ENCODE data around the gene UQCRQ.
A peak's percentile ranks its signal among the peaks of the same experiment; 100 is the strongest.

UQCRQ gene

DNA sequence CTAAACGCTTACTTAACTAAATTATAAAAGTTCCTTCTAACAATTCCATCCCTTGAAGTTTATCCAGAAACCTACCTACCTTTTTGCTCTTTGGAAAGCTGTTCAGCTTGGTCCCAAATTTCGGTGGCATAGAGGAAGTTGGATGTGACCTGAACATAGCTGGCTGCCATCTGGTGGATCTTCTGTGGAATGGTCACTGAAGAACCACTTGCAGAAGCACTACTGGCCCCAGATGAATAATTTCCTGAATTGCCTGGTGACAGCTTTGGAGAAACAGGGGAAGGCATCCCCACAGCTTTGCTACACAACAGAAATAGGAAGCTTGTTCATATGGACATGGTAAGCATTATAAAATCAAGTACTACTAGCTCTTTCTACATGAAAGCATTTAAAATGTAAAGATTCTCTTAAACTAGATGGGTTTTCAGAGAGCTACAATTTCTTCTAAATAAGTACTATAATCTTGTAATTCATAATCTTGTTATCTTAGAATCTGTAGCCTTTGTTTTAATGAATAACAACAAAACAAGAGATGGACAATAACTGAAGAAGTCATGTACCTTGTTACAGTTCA lies 16.9 kb downstream of the UQCRQ start:
- no peaks in the 10 kb centered on the region for H3K9me3 ChIP-seq (ENCODE audit: severe bottlenecking)
- no peaks in the 10 kb centered on the region for H3K27me3 ChIP-seq (ENCODE audit: insufficient read depth, low read depth, severe bottlenecking)
- no peak overlapping the region for H3K27ac ChIP-seq
- no peak overlapping the region for H3K4me3 ChIP-seq (ENCODE audit: low read depth, low read length)
- peaks cover 67% of the 10 kb centered on the region for H3K36me3 ChIP-seq
- TF ChIP-seq, protein P1, sequence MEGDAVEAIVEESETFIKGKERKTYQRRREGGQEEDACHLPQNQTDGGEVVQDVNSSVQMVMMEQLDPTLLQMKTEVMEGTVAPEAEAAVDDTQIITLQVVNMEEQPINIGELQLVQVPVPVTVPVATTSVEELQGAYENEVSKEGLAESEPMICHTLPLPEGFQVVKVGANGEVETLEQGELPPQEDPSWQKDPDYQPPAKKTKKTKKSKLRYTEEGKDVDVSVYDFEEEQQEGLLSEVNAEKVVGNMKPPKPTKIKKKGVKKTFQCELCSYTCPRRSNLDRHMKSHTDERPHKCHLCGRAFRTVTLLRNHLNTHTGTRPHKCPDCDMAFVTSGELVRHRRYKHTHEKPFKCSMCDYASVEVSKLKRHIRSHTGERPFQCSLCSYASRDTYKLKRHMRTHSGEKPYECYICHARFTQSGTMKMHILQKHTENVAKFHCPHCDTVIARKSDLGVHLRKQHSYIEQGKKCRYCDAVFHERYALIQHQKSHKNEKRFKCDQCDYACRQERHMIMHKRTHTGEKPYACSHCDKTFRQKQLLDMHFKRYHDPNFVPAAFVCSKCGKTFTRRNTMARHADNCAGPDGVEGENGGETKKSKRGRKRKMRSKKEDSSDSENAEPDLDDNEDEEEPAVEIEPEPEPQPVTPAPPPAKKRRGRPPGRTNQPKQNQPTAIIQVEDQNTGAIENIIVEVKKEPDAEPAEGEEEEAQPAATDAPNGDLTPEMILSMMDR (IDR thresholded peaks at IDR 0.05; ENCODE audit: low read depth, low read length): peak; percentile 72
- DNase-seq: peak; percentile 47

DNA sequence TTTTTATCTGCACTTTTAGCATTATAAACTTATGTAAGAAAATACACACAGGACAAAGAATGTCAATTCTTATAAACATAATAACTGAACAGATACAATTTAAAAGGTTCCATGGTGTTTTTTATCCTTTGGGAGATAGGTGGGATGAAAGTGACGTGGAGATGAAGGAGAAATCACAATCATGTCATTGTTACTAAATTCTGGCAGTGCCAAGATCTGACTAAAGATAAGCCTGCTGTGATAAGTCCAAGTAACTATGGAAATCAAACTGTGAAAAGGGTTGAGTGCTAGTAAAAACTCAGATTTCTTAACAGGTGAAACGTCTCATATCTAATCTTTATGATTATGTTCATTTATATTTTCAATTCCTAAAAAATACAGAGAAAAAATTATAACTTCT lies 18.1 kb downstream of the UQCRQ start:
- H3K4me3 ChIP-seq (ENCODE audit: low read depth, low read length): no peak overlapping the region
- H3K9me3 ChIP-seq (ENCODE audit: severe bottlenecking): no peaks in the 10 kb centered on the region
- H3K27ac ChIP-seq: no peak overlapping the region
- H3K27me3 ChIP-seq (ENCODE audit: insufficient read depth, low read depth, severe bottlenecking): no peaks in the 10 kb centered on the region
- TF ChIP-seq, protein P1 (IDR thresholded peaks at IDR 0.05; ENCODE audit: low read depth, low read length): no peak
- DNase-seq: no peak
- peaks cover 70% of the 10 kb centered on the region for H3K36me3 ChIP-seq

DNA sequence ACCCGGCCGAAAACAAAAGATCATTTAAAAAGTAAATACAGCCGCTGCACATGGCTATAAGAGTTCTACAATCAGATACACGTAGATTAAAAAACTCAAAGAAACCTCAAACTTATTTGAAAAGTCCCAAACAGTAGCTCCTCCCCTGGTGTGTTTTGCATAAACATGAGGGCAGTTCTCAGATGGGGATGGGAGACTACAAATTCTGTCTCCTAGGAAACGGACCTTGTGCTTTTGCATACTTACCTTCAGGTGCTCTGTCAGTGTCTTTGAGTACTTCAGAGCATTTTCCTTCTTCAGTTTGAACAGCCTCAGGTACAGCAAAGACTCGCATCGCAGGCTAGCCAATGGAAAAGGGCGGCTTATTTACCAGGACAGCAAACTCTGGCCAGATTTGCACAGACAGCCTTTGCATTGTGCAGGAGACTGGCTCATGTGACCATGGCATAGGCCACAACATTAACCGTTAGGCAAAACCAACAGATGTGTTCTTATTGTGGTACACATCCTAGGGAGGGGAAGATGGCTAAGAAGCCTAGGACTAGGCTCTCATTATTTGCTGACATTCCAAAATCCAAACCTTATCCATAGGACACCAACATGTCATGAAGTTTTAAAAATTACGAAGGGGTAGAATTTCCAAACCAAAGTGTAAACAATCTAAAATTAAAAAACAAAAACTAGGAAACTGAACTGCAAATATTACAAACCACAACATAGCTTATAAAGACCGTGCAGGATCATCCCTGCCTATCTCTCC lies 19.8 kb downstream of the UQCRQ start:
- H3K27ac ChIP-seq: no peak overlapping the region
- no peaks in the 10 kb centered on the region for H3K9me3 ChIP-seq (ENCODE audit: severe bottlenecking)
- no peak for DNase-seq
- H3K27me3 ChIP-seq (ENCODE audit: insufficient read depth, low read depth, severe bottlenecking): no peaks in the 10 kb centered on the region
- TF ChIP-seq, protein P1 (IDR thresholded peaks at IDR 0.05; ENCODE audit: low read depth, low read length): no peak
- no peak overlapping the region for H3K4me3 ChIP-seq (ENCODE audit: low read depth, low read length)
- peaks cover 77% of the 10 kb centered on the region for H3K36me3 ChIP-seq

DNA sequence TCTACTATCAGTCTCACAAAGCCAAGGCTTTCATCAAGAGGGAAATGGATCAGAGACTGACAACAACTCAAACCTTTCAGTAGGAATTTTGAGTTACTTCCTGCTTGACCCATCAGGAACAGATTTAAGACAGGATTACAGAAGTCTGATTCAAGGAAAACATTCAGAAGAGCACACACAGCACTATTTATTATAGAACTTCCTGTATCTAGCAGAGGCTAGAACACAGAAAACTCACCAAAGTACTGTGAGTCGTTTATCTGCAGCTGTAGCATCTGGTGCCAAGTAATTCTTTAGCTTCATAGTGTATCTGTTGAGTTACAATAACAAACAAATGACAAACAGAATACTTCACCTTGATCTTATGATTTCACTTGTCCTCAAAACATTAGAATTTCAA lies 20.8 kb downstream of the UQCRQ start:
- no peak overlapping the region for H3K4me3 ChIP-seq (ENCODE audit: low read depth, low read length)
- no peak for DNase-seq
- no peak overlapping the region for H3K27ac ChIP-seq
- H3K9me3 ChIP-seq (ENCODE audit: severe bottlenecking): no peaks in the 10 kb centered on the region
- TF ChIP-seq, protein P1 (IDR thresholded peaks at IDR 0.05; ENCODE audit: low read depth, low read length): no peak
- H3K36me3 ChIP-seq: peaks cover 78% of the 10 kb centered on the region
- no peaks in the 10 kb centered on the region for H3K27me3 ChIP-seq (ENCODE audit: insufficient read depth, low read depth, severe bottlenecking)

DNA sequence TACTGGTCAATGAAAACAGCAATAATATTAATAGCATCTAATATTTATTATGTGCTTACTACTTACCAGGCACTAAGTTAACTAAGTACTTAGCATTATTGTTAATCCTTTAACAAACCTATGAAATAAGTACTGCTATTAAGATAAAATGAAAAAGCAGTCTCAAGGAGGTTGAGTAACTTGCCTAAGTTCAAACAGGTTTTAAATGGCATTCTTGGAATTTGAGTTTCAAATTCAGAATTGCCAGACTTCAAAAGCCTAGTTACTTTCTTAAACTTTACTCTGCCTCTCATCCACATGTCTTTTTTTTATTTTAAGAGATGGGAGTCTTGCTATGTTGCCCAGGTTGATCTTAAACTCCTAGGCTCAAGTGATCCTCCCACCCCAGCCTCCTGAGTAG lies 23.1 kb downstream of the UQCRQ start:
- no peak for DNase-seq
- TF ChIP-seq, protein P1 (IDR thresholded peaks at IDR 0.05; ENCODE audit: low read depth, low read length): no peak
- Histone ChIP-seq H3K4me3 (ENCODE audit: low read depth, low read length) (no peak overlapping the region), H3K9me3 (ENCODE audit: severe bottlenecking) (no peaks in the 10 kb centered on the region), H3K36me3 (peaks cover 87% of the 10 kb centered on the region), H3K27me3 (ENCODE audit: insufficient read depth, low read depth, severe bottlenecking) (no peaks in the 10 kb centered on the region), H3K27ac (no peak overlapping the region)

All from WERI-Rb-1 (cell line).